Pancreas (tissue), 10 donors: ENCODE results near the gene WDR86. TPM values are rescaled to one million over a fixed set of nuclear protein-coding genes. Genes with fewer than 3 reads are reported as not detected.

Source experiments
- ATAC-seq, 4 donors: fragments of 200-7000 bp; cut with Tn5 transposase; one replicate each; pipeline versions ENCODE4 v1.8.0 to v1.9.1; 2020; ENCODE audit warnings: mild to moderate bottlenecking in 4 of 4, moderate library complexity in 4 of 4
- DNase-seq, 6 donors: peaks; one replicate each; pipeline ENCODE4 v3.0.0-alpha.2; 2020
- FAIRE-seq: peaks from 2 replicates; lab custom pipeline; 2012; peaks lifted over from hg19 to GRCh38; lab: Jason Lieb, UNC
- H3K27ac ChIP-seq, 4 donors: fragments of 200-600 bp; sonication (generic); 1 replicate in 3 of 4; 2 replicates in 1 of 4; pipeline versions ENCODE4 v1.5.0 to v1.8.0; 2020
- H3K27me3 ChIP-seq, 4 donors: fragments of 200-600 bp; one replicate each; pipeline ENCODE4 v1.8.0; 2021
- H3K36me3 ChIP-seq, 3 donors: fragments of 200-600 bp; sonication (generic) in 1 of 3; one replicate each; pipeline versions ENCODE4 v1.5.0 to v1.8.0; 2020 to 2021
- H3K4me1 ChIP-seq, 3 donors: fragments of 200-600 bp; one replicate each; pipeline ENCODE4 v1.8.0; 2021
- H3K4me3 ChIP-seq, 4 donors: fragments of 200-600 bp; sonication (generic) in 2 of 4; one replicate each; pipeline versions ENCODE4 v1.5.0 to v1.8.0; 2020 to 2021
- H3K9me3 ChIP-seq, 4 donors: fragments of 200-600 bp; one replicate each; pipeline ENCODE4 v1.8.0; 2021
- CTCF ChIP-seq, 4 donors: fragments of 200-600 bp; sonication (generic) in 3 of 4; IDR thresholded peaks; one replicate each; pipeline versions ENCODE4 v1.5.0 to v1.8.0; 2021; ENCODE audit warnings: antibody characterized with exemption in 4 of 4
- WGBS, 2 donors: extraction: QIAGEN DNeasy Blood & Tissue Kit; methylation state at CpG; one replicate each; pipeline ENCODE4 v1.1.7; 2013; 5-methylcytosine and 5-hydroxymethylcytosine counted together
- intact Hi-C, 3 donors: fragments of 100-400 bp; cut with DNase I; formaldehyde crosslinking; loops; one replicate each; pipeline versions ENCODE4 v1.11.1 to v1.14.2; 2022
- polyA plus RNA-seq, 2 donors: library from polyadenylated mRNA; stranded (reverse); fragments of 200-250 nt; gene quantifications; one replicate each; pipeline ENCODE4 v1.2.3, GENCODE V29; 2013
- total RNA-seq, 6 donors: library from RNA; stranded (reverse); fragmentation: NEBNext Ultra II Directional in 4 of 6; extraction: Animal tissue kit (Norgen Biotek cat#: 25700) in 4 of 6; gene quantifications; one replicate each; pipeline versions ENCODE4 v1.2.1 to v1.2.4, GENCODE V29; 2021 to 2023
- donor health status: healthy with polysubstance abuse.
- donor health status: DM: no; HTN: no; CAD: no; lungs with moderate emphysema.
- donor health status: DM: no; HTN: no; CAD: no.
- donor health status: control.
- donor health status: control.
- donor health status: Bipolar disorder and iron deficiency.
- donor health status: DM: yes; HTN: yes; CAD: no.
- donor health status: DM: no; HTN: no; CAD: no.
- donor health status: DM: no; HTN: no; CAD: no.
- donor health status: DM: yes; HTN: yes; CAD: no.

WDR86 gene
- total and polyA plus RNA-seq, 8 donors, result 0.28 to 1.7 (median 1.0) TPM

DNA sequence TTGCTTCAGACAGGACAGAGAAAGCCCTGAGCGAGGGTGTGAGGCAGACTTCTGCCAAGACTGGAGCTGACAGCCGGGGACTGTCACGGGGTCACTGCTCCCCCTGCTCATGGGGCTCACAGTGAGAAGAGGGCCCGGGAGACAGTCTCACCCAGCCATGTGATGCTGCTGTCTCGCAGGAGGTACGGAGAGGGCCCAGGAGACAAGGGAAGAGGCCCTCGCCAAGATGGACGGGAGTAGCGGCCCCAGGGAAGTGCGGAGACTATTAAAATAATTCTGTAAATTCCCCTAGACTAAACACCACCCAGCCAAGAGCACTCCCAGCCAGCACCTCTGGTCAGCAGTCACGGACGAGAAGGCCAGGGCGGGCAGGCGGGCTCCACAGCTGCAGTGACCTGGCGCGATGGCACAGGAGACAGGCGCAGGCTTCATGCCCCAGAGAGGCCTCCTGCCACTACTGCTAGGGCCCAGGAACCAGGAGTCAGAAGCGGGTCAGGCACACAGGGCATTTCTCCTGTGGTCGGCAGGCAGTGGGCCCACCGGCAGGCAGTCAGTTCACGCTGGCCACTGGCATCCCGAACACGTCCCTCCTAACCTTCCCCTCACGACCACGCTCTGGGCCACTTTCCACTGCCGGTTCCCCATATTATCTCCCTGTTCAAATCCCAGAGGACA, 24.1 kb downstream of the WDR86 start:
- intact Hi-C loops, result no loop called here
- 86 to 90% methylated on average over 26 of the region's 26 CpGs for WGBS, 2 donors
- no peak for FAIRE-seq
- Histone ChIP-seq H3K4me1 (no peaks in the 10 kb centered on the region), H3K4me3 (no peak overlapping the region), H3K36me3 (no peaks in the 10 kb centered on the region), H3K9me3 (no peaks in the 10 kb centered on the region), H3K27me3 (no peaks in the 10 kb centered on the region), H3K27ac (no peak overlapping the region)
- TF ChIP-seq CTCF (IDR thresholded peaks at IDR 0.05), result no peak
- ATAC-seq, result no peak
- DNase-seq, result peak in 2 of 6 donors; percentile 53 to 61

DNA sequence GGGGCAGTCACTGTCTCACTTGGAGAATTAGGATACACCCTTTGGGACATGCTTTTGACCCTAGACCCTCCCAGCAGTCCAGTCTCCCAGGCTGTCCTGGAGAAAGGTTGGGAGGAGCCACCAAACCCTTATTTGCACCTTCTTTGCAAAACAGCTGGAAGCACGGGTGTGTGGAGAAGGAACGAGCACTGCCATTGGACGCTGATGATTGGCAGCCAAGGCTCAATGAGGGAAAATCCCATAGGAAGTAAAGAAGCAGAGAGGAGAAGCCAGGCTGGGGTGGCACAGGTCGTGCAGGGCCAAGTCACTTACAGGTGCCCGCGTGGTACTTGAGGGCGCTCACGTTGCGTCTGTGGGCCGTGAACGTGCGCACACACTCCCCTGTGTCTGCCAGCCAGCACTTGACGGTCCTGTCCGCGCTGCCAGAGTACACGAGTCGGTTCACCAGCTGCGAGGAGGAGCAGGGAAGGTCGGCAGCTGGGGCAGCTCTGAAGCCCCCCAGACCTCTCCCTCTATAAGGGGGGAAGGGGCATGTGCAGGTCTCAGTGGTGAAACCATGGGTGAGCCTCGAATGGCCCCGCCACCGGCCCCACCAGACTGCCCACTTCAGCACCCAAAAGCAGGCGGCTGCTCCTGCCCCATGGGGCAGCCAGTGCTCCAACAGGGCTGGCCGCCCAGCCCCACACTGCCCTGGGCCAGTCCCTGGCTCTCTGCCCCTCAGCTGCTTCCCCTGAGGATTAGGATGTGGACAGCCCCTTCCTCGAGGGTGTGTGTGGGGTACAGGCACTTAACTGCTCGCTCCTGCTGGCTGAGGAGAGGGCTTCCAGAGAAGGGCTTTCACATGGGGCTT, 24.8 kb downstream of the WDR86 start:
- DNase-seq, result peak in 1 of 6 donors; percentile 52
- no peak for FAIRE-seq
- ATAC-seq, result no peak

DNA sequence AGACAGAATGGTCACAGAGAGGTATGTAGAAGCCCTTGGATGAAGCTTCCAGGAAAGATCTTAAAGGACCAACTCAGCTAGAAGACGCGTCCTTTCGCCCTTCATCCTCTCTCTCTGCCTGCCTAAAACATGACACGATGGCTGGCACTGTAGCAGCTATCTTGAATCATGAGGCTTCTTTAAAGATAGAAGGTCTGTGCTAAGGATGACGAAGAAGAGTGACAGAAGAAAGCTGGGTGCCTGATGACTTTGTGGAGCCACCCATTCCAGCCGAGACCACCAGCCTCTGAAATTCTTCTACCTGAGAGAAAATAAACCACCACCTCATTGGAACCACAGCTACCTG, 25.5 kb downstream of the WDR86 start:
- no peak for ATAC-seq
- intact Hi-C loops, result no loop called here
- no peak for DNase-seq
- H3K9me3 ChIP-seq, result no peaks in the 10 kb centered on the region
- no peak overlapping the region for H3K27ac ChIP-seq
- no peaks in the 10 kb centered on the region for H3K36me3 ChIP-seq
- FAIRE-seq, result no peak
- TF ChIP-seq CTCF (IDR thresholded peaks at IDR 0.05), result no peak
- no peaks in the 10 kb centered on the region for H3K4me1 ChIP-seq
- H3K27me3 ChIP-seq, result no peaks in the 10 kb centered on the region
- no peak overlapping the region for H3K4me3 ChIP-seq
- 79 to 91% methylated on average over 6 of the region's 6 CpGs for WGBS, 2 donors

More for the DNA sequence above, 24.8 kb downstream of the WDR86 start:
- H3K27ac ChIP-seq, result no peak overlapping the region
- H3K4me1 ChIP-seq, result no peaks in the 10 kb centered on the region
- intact Hi-C loops, result no loop called here
- no peaks in the 10 kb centered on the region for H3K27me3 ChIP-seq
- H3K9me3 ChIP-seq, result no peaks in the 10 kb centered on the region
- TF ChIP-seq CTCF (IDR thresholded peaks at IDR 0.05), result no peak
- no peak overlapping the region for H3K4me3 ChIP-seq
- 84 to 85% methylated on average over 26 of the region's 26 CpGs for WGBS, 2 donors
- no peaks in the 10 kb centered on the region for H3K36me3 ChIP-seq

DNA sequence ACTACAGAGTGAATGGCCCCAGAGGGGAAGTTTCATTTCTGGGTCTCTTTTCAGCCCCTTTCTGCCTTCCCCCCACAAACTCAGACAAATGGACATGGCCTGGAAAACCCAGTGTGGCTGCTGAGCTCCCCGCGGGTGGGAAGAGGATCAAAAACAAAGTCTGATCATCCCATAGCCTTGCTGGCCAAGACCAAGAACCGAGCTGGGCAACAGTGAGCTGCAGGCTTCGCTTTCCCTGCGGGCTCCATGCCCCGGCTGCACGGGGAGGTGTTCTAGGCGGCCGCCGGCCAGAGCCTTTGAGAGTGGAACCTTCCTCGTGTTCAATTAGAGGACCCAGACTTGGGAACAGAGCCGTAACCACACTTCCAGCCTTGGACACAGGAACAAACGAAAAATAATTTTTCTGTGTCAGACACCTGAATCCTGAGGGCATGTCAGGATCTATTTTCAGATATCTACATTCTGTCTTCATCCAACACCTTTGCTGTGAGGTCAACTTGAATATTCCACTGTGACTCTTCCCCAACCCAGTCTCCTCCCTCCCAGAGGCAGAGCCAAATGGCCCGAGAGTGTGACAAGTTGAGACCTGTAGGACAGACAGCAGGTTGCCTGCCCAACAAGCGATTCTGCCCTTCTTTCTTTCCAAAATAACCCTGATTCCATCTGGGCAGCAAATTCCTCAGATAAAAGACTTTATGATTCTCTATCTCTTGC, 26.0 kb downstream of the WDR86 start:
- H3K27me3 ChIP-seq, result no peaks in the 10 kb centered on the region
- WGBS, 2 donors, result 75 to 80% methylated on average over 15 of the region's 15 CpGs
- H3K27ac ChIP-seq, result no peak overlapping the region
- ATAC-seq, result no peak
- FAIRE-seq, result no peak
- H3K4me1 ChIP-seq, result no peaks in the 10 kb centered on the region
- no peaks in the 10 kb centered on the region for H3K36me3 ChIP-seq
- no peaks in the 10 kb centered on the region for H3K9me3 ChIP-seq
- intact Hi-C loops, result no loop called here
- no peak for TF ChIP-seq CTCF (IDR thresholded peaks at IDR 0.05)
- peak in 1 of 6 donors; percentile 39 for DNase-seq
- no peak overlapping the region for H3K4me3 ChIP-seq
